Liver (tissue), 9 donors: ENCODE measurements around the gene ENG. TPM values are rescaled to one million over a fixed set of nuclear protein-coding genes. Genes with fewer than 3 reads are reported as not detected.

Source experiments
- DNase-seq: peaks from one replicate; pipeline ENCODE4 v3.0.0-alpha.2; 2017; ENCODE audit warnings: low spot score
- H3K27ac ChIP-seq, 2 donors: one replicate each; pipeline ENCODE4 v1.7.0; 2013; ENCODE audit warnings: inconsistent platforms in 2 of 2, low read length in 2 of 2, control low read depth in 1 of 2, low read depth in 1 of 2, mild to moderate bottlenecking in 1 of 2
- H3K27me3 ChIP-seq, 4 donors: one replicate each; pipeline versions ENCODE4 v1.6.1 to v1.7.0; 2013; ENCODE audit warnings: low read length in 3 of 4, inconsistent platforms in 1 of 4, mild to moderate bottlenecking in 1 of 4, moderate library complexity in 1 of 4; ENCODE audit not compliant: control insufficient read depth in 4 of 4, insufficient read depth in 4 of 4
- H3K36me3 ChIP-seq, 4 donors: one replicate each; pipeline versions ENCODE4 v1.6.1 to v1.7.0; 2013; ENCODE audit warnings: low read length in 3 of 4, mild to moderate bottlenecking in 3 of 4, low read depth in 1 of 4, moderate library complexity in 1 of 4; ENCODE audit not compliant: control insufficient read depth in 4 of 4, insufficient read depth in 3 of 4
- H3K4me1 ChIP-seq, 4 donors: one replicate each; pipeline versions ENCODE4 v1.6.1 to v1.7.0; 2013; ENCODE audit warnings: low read length in 3 of 4, mild to moderate bottlenecking in 3 of 4, moderate library complexity in 1 of 4; ENCODE audit not compliant: control insufficient read depth in 4 of 4, insufficient read depth in 4 of 4
- H3K4me3 ChIP-seq, 3 donors: one replicate each; pipeline versions ENCODE4 v1.6.1 to v1.7.0; 2013; ENCODE audit warnings: low read length in 3 of 3, control low read depth in 1 of 3, low read depth in 1 of 3, mild to moderate bottlenecking in 1 of 3
- H3K9ac ChIP-seq, 2 donors: one replicate each; pipeline ENCODE4 v1.7.0; 2013; ENCODE audit warnings: low read length in 2 of 2, mild to moderate bottlenecking in 2 of 2, moderate library complexity in 2 of 2, control low read depth in 1 of 2, low read depth in 1 of 2
- H3K9me3 ChIP-seq, 4 donors: one replicate each; pipeline versions ENCODE4 v1.6.1 to v1.7.0; 2013; ENCODE audit warnings: low read length in 3 of 4; ENCODE audit not compliant: control insufficient read depth in 4 of 4
- EGR1 ChIP-seq, 2 donors: IDR thresholded peaks; 2 replicates each; pipeline ENCODE4 v1.6.1; 2016 to 2018; ENCODE audit warnings: antibody characterized with exemption in 2 of 2, low read depth in 2 of 2
- FOXA1 ChIP-seq: IDR thresholded peaks from 2 replicates; pipeline ENCODE4 v1.6.1; 2016; ENCODE audit warnings: antibody characterized with exemption
- FOXA2 ChIP-seq: IDR thresholded peaks from 2 replicates; pipeline ENCODE4 v1.6.1; 2016; ENCODE audit warnings: antibody characterized with exemption
- GABPA ChIP-seq, 2 donors: IDR thresholded peaks in 1 of 2; conservative IDR thresholded peaks in 1 of 2; 2 replicates each; pipeline ENCODE4 v1.6.1; 2016; ENCODE audit warnings: antibody characterized with exemption in 2 of 2, mild to moderate bottlenecking in 1 of 2, moderate library complexity in 1 of 2
- HNF4A ChIP-seq, 2 donors: conservative IDR thresholded peaks; 2 replicates each; pipeline ENCODE4 v1.6.1; 2016; ENCODE audit warnings: antibody characterized with exemption in 2 of 2, mild to moderate bottlenecking in 2 of 2
- HNF4G ChIP-seq: IDR thresholded peaks from 2 replicates; pipeline ENCODE4 v1.6.1; 2016; ENCODE audit warnings: antibody characterized with exemption
- JUND ChIP-seq, 2 donors: IDR thresholded peaks; 2 replicates each; pipeline ENCODE4 v1.6.1; 2016; ENCODE audit warnings: antibody characterized with exemption in 2 of 2
- NR2F2 ChIP-seq: IDR thresholded peaks from 2 replicates; pipeline ENCODE4 v1.6.1; 2016; ENCODE audit warnings: antibody characterized with exemption
- RAD21 ChIP-seq, 2 donors: IDR thresholded peaks; 2 replicates each; pipeline ENCODE4 v1.6.1; 2016; ENCODE audit warnings: antibody characterized with exemption in 2 of 2, mild to moderate bottlenecking in 2 of 2
- RXRA ChIP-seq, 2 donors: IDR thresholded peaks; 2 replicates each; pipeline ENCODE4 v1.6.1; 2017 to 2018; ENCODE audit warnings: antibody characterized with exemption in 2 of 2, mild to moderate bottlenecking in 1 of 2
- SP1 ChIP-seq: IDR thresholded peaks from 2 replicates; pipeline ENCODE4 v1.6.1; 2018; ENCODE audit warnings: antibody characterized with exemption, mild to moderate bottlenecking
- TAF1 ChIP-seq: conservative IDR thresholded peaks from 2 replicates; pipeline ENCODE4 v1.6.1; 2016; ENCODE audit warnings: antibody characterized with exemption, mild to moderate bottlenecking
- YY1 ChIP-seq: IDR thresholded peaks from 2 replicates; pipeline ENCODE4 v1.6.1; 2016; ENCODE audit warnings: antibody characterized with exemption, mild to moderate bottlenecking
- WGBS: extraction: QIAGEN DNeasy Blood & Tissue Kit; methylation state at CpG from one replicate; pipeline ENCODE4 v1.1.7; 2013; 5-methylcytosine and 5-hydroxymethylcytosine counted together
- polyA plus RNA-seq, 2 donors: library from polyadenylated mRNA; stranded (reverse) in 1 of 2; unstranded in 1 of 2; fragments of 200-250 nt in 1 of 2; fragments of >200 nt in 1 of 2; fragmentation: Nextera tagmentation in 1 of 2; extraction: Ambion mirVana in 1 of 2; gene quantifications; one replicate each; pipeline versions ENCODE4 v1.2.1 to v1.2.3, GENCODE V29; 2013 to 2015
- total RNA-seq, 2 donors: library from RNA; depleted of rRNA; stranded (reverse); fragments of >200 nt; gene quantifications; one replicate each; pipeline ENCODE4 v1.2.3, GENCODE V29; 2014
- TF ChIP-seq, protein P1 (sequence below): fragments of 150-350 bp; IDR thresholded peaks from 2 replicates; pipeline ENCODE4 v1.5.1; 2017; ENCODE audit warnings: improper control_type of control experiment, low read depth, low read length; ENCODE audit not compliant: missing input control
- TF ChIP-seq, protein P2 (sequence below): IDR thresholded peaks from 2 replicates; pipeline ENCODE4 v1.6.1; 2016; ENCODE audit warnings: antibody characterized with exemption
- TF ChIP-seq, protein P3 (sequence below): IDR thresholded peaks from 2 replicates; pipeline ENCODE4 v1.6.1; 2016; ENCODE audit warnings: antibody characterized with exemption
- TF ChIP-seq, protein P4 (sequence below): IDR thresholded peaks from 2 replicates; pipeline ENCODE4 v1.6.1; 2016; ENCODE audit warnings: antibody characterized with exemption
- TF ChIP-seq, protein P5 (sequence below): IDR thresholded peaks from 2 replicates; pipeline ENCODE4 v1.6.1; 2016; ENCODE audit warnings: antibody characterized with exemption, mild to moderate bottlenecking
- donor health status: healthy.
- donor health status: healthy.
- donor health status: healthy.
- donor health status: healthy.
- donor health status: healthy.

Gene ENG
- total and polyA plus RNA-seq, 4 donors = 12.8 to 91.3 (median 24.2) TPM

DNA sequence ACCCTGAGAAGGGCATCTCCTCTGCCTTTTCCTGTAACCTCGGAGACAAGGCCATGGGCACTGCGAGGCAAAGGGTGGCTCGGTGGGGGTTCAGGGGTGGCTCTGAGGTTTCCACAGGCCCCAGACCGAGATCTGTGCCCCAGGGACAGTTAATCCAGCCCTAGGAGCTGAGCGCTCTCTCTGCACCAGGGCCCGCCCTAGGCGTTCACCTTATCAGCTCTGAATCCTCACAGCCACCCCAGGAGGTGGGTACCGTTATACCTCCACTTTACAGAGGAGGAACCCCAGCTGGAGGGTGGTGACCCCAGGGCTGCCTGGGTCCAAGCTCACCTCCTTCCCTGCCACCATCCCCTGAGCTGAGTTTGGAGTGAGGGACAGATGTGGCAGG is 2.3 kb upstream of the ENG start:
- WGBS = 89% methylated on average over 8 of the region's 8 CpGs
- Histone ChIP-seq H3K9ac (no peak overlapping the region), H3K4me3 (no peak overlapping the region), H3K27ac (no peak overlapping the region), H3K4me1 (peaks cover 0 to 10% (median 1%) of the 10 kb centered on the region in 4 donors), H3K36me3 (no peaks in the 10 kb centered on the region), H3K27me3 (no peaks in the 10 kb centered on the region), H3K9me3 (no peaks in the 10 kb centered on the region)
- TF ChIP-seq EGR1 (IDR thresholded peaks at IDR 0.05; ENCODE audit: low read depth in 2 of 2) = no peak
- peak; percentile 65 for DNase-seq

DNA sequence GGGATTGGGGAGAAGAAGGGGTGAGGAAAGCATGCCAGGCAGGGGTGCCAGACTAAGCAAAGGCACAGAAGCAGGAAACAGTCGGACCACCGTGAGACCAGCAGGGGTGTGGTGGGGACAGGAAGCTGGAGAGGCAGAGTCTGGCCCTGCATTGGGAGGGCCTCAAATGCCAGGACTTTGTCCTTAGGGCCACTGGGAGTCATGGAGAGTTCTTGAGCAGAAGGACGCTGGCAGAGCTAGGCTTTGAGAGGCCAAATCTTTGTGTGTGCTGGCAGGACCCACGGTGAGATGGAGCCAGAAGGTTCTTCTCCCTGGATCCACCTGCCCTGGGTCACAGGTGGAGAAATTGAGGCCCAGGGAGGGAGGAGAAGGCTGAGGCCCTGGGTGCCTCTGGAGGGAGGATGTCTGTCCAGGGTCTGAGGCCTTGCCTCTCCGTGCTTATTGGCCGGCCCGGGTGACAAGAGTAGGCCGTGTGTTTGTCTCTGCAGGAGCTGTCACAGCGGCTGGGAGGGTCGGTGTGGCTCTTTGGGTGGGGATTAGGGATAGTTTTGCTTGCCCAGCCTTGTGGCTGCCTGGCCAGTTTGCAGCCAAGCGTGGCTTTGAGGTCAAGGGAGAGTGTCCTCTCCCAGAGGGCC is 1.8 kb upstream of the ENG start:
- no peaks in the 10 kb centered on the region for H3K27me3 ChIP-seq
- no peaks in the 10 kb centered on the region for H3K36me3 ChIP-seq
- TF ChIP-seq RAD21 (IDR thresholded peaks at IDR 0.05) (no peak), HNF4A (conservative IDR thresholded peaks at IDR 0.05) (no peak), TAF1 (no peak), YY1 (no peak), FOXA1 (no peak), FOXA2 (no peak), GABPA (IDR thresholded peaks at IDR 0.05 in 1 of 2, conservative IDR thresholded peaks at IDR 0.05 in 1 of 2) (no peak), EGR1 (IDR thresholded peaks at IDR 0.05; ENCODE audit: low read depth in 2 of 2) (no peak), RXRA (IDR thresholded peaks at IDR 0.05) (no peak), SP1 (no peak), NR2F2 (no peak), JUND (IDR thresholded peaks at IDR 0.05) (no peak), HNF4G (no peak)
- TF ChIP-seq, protein P1, sequence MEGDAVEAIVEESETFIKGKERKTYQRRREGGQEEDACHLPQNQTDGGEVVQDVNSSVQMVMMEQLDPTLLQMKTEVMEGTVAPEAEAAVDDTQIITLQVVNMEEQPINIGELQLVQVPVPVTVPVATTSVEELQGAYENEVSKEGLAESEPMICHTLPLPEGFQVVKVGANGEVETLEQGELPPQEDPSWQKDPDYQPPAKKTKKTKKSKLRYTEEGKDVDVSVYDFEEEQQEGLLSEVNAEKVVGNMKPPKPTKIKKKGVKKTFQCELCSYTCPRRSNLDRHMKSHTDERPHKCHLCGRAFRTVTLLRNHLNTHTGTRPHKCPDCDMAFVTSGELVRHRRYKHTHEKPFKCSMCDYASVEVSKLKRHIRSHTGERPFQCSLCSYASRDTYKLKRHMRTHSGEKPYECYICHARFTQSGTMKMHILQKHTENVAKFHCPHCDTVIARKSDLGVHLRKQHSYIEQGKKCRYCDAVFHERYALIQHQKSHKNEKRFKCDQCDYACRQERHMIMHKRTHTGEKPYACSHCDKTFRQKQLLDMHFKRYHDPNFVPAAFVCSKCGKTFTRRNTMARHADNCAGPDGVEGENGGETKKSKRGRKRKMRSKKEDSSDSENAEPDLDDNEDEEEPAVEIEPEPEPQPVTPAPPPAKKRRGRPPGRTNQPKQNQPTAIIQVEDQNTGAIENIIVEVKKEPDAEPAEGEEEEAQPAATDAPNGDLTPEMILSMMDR = no peak
- TF ChIP-seq, protein P2, sequence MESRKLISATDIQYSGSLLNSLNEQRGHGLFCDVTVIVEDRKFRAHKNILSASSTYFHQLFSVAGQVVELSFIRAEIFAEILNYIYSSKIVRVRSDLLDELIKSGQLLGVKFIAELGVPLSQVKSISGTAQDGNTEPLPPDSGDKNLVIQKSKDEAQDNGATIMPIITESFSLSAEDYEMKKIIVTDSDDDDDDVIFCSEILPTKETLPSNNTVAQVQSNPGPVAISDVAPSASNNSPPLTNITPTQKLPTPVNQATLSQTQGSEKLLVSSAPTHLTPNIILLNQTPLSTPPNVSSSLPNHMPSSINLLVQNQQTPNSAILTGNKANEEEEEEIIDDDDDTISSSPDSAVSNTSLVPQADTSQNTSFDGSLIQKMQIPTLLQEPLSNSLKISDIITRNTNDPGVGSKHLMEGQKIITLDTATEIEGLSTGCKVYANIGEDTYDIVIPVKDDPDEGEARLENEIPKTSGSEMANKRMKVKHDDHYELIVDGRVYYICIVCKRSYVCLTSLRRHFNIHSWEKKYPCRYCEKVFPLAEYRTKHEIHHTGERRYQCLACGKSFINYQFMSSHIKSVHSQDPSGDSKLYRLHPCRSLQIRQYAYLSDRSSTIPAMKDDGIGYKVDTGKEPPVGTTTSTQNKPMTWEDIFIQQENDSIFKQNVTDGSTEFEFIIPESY = no peak
- TF ChIP-seq, protein P3, sequence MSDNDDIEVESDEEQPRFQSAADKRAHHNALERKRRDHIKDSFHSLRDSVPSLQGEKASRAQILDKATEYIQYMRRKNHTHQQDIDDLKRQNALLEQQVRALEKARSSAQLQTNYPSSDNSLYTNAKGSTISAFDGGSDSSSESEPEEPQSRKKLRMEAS = no peak
- TF ChIP-seq, protein P4, sequence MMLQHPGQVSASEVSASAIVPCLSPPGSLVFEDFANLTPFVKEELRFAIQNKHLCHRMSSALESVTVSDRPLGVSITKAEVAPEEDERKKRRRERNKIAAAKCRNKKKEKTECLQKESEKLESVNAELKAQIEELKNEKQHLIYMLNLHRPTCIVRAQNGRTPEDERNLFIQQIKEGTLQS = no peak
- TF ChIP-seq, protein P5, sequence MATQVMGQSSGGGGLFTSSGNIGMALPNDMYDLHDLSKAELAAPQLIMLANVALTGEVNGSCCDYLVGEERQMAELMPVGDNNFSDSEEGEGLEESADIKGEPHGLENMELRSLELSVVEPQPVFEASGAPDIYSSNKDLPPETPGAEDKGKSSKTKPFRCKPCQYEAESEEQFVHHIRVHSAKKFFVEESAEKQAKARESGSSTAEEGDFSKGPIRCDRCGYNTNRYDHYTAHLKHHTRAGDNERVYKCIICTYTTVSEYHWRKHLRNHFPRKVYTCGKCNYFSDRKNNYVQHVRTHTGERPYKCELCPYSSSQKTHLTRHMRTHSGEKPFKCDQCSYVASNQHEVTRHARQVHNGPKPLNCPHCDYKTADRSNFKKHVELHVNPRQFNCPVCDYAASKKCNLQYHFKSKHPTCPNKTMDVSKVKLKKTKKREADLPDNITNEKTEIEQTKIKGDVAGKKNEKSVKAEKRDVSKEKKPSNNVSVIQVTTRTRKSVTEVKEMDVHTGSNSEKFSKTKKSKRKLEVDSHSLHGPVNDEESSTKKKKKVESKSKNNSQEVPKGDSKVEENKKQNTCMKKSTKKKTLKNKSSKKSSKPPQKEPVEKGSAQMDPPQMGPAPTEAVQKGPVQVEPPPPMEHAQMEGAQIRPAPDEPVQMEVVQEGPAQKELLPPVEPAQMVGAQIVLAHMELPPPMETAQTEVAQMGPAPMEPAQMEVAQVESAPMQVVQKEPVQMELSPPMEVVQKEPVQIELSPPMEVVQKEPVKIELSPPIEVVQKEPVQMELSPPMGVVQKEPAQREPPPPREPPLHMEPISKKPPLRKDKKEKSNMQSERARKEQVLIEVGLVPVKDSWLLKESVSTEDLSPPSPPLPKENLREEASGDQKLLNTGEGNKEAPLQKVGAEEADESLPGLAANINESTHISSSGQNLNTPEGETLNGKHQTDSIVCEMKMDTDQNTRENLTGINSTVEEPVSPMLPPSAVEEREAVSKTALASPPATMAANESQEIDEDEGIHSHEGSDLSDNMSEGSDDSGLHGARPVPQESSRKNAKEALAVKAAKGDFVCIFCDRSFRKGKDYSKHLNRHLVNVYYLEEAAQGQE = no peak
- no peak for DNase-seq
- 68% methylated on average over 11 of the region's 11 CpGs for WGBS
- peaks cover 0 to 7% (median 1%) of the 10 kb centered on the region in 4 donors for H3K4me1 ChIP-seq
- H3K9me3 ChIP-seq = no peaks in the 10 kb centered on the region
- no peak overlapping the region for H3K4me3 ChIP-seq
- H3K9ac ChIP-seq = no peak overlapping the region
- peak overlapping the region in 1 of 2 donors; percentile 5 for H3K27ac ChIP-seq
